HG03060 (cell line): ENCODE measurements around the gene LMBRD1.

Experiments used
- ATAC-seq: cut with Tn5 transposase; IDR thresholded peaks from one replicate; pipeline ENCODE4 v1.9.1; 2021; ENCODE audit warnings: low read depth, moderate number of reproducible peaks; ENCODE audit not compliant: unreplicated experiment

Gene LMBRD1

GRCh38 chr6:69650703-69651102 lies 146.1 kb downstream of the LMBRD1 start:
- ATAC-seq: no peak

- no peak for ATAC-seq
Measured at GRCh38 chr6:69647726-69648125, 149.1 kb downstream of the LMBRD1 start.

DNA sequence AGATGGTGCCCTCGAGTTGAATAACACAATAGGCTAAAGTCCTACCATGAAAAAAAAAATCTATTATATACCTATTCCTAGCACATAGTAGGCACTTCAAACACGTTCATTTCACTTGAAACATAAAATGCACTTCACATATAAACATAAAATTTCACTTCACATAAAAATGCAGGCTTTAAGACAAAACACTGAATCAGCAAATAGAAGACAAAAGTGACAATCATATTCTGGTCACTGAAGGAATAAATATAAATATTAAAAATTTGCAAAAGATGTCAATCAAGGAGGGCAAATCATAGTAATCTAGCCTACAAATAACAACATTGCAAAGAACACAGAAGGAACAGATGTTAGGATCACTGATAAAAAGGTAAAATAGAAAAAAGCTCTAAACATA lies 153.1 kb downstream of the LMBRD1 start:
- no peak for ATAC-seq

- ATAC-seq: no peak
Measured at GRCh38 chr6:69632932-69633331, 163.9 kb downstream of the LMBRD1 start.

GRCh38 chr6:69631552-69632346 lies 165.1 kb downstream of the LMBRD1 start:
- ATAC-seq: no peak

DNA sequence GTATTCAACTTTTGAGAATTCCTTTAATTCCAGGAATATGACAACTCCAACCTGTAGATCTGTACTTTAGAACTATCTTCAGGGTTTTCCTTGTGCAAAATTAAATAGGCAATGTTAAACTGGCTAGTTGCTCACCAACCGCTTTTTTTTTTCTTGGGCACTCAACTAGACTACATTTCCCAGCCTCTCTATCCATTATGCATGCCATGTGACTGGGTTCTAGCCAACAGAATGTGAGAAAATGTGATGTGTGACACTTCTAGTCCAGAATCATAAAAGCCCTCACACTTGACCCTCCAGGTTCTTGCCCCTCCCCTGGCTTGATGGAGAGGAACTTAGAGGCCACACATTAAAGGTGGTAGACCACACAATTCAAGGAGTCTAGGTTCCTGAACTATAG lies 166.0 kb downstream of the LMBRD1 start:
- ATAC-seq: no peak

DNA sequence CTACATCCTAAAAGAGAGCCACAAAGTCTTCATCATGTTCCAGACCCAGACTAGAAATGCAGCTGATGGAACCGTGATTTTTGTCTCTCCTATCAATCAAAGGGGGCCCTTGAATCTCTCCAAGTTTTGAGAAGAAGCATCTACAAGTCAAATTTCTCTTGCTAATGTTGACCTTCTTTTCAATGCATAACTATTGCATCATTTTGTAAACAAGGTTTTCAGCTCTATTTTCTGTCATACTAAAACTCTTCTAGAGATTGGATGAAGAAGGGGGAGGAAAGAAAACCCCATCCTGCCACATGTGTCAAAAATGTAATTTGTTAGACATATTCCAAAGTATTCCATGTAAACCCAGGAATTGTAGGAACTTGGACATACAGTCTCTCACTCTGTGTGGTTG lies 169.2 kb downstream of the LMBRD1 start:
- no peak for ATAC-seq

GRCh38 chr6:69624944-69625343 lies 171.9 kb downstream of the LMBRD1 start:
- no peak for ATAC-seq
